Left ventricle myocardium inferior (tissue), 1 donor: ENCODE measurements around the gene PBX3. TPM values are rescaled to one million over a fixed set of nuclear protein-coding genes. Genes with fewer than 3 reads are reported as not detected.
A peak's percentile ranks its signal among the peaks of the same experiment; 100 is the strongest.

ENCODE experiments used
- DNase-seq: peaks from one replicate; pipeline ENCODE4 v3.0.0-alpha.2; 2020
- H3K27ac ChIP-seq: fragments of 200-600 bp; replicated peaks from 2 replicates; pipeline ENCODE4 v1.8.0; 2021
- H3K27me3 ChIP-seq: fragments of 200-600 bp; 2 replicates; pipeline ENCODE4 v1.8.0; 2021; ENCODE audit warnings: low read depth
- H3K36me3 ChIP-seq: fragments of 200-600 bp; 2 replicates; pipeline ENCODE4 v1.8.0; 2021
- H3K4me1 ChIP-seq: fragments of 200-600 bp; 2 replicates; pipeline ENCODE4 v1.8.0; 2021
- H3K4me3 ChIP-seq: fragments of 200-600 bp; 2 replicates; pipeline ENCODE4 v1.8.0; 2021; ENCODE audit warnings: mild to moderate bottlenecking, moderate library complexity
- H3K9me3 ChIP-seq: fragments of 200-600 bp; replicated peaks from 2 replicates; pipeline ENCODE4 v1.8.0; 2021
- CTCF ChIP-seq: fragments of 200-600 bp; IDR thresholded peaks from 2 replicates; pipeline ENCODE4 v1.8.0; 2021; ENCODE audit warnings: antibody characterized with exemption, mild to moderate bottlenecking, borderline replicate concordance
- intact Hi-C: fragments of 100-400 bp; cut with micrococcal nuclease; formaldehyde crosslinking; loops from one replicate; pipeline ENCODE4 v1.11.0; 2022
- total RNA-seq: library from RNA; stranded (reverse); fragmentation: NEBNext Ultra II Directional; extraction: Animal tissue kit (Norgen Biotek cat#: 25700); gene quantifications from one replicate; pipeline ENCODE4 v1.2.1, GENCODE V29; 2021
- donor health status: DM: no; HTN: yes; CAD: no; lungs with severe emphysema.

Gene PBX3
- total RNA-seq, 1 donor from 2014 or later = 44.2 TPM

DNA sequence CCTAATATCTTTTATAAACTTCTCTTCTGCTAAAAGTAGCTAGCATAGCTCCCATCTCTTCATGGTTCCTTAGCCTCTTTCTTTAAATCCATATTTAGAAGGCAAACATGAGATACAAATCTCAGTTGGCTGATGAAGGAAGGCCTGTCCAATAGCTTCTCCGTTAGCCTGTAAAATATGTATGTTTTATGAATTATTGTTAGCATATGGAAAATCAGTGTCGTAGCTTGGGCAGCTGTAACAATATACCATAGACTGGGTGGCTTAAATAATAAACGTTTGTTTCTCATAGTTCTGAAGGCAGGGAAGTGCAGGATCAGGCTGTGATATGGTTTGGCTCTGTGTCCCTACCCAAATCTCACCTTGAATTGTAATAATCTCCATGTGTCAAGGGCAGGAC lies 63.8 kb downstream of the PBX3 start:
- Histone ChIP-seq H3K9me3 (no peaks in the 10 kb centered on the region), H3K36me3 (no peaks in the 10 kb centered on the region), H3K27me3 (no peaks in the 10 kb centered on the region), H3K4me1 (no peaks in the 10 kb centered on the region), H3K27ac (no peak overlapping the region), H3K4me3 (no peak overlapping the region)
- intact Hi-C loops = loop anchor here (10.0 kb wide), 1 partner anchor 46 kb away; no protein-coding TSS in a partner anchor
- no peak for DNase-seq
- TF ChIP-seq CTCF = no peak

DNA sequence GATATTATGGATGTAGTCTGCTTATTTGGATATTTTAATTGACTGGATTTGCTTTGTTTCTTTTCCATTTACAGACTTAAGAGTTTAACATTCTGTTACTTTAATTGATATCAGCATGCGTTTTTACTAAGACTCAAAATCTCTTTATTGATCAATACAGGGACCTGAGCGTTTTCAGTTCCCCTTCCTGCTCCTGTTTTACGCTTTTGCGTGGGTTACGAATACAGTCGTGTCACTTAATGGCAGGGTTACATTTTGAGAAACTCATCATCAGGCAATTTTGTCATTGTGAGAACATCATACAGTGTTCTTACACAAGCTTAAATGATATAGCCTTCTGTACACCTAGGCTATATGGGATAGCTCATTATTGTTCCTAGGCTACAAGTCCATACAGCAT lies 65.2 kb downstream of the PBX3 start:
- Histone ChIP-seq H3K4me1 (no peaks in the 10 kb centered on the region), H3K27me3 (no peaks in the 10 kb centered on the region), H3K9me3 (no peaks in the 10 kb centered on the region), H3K4me3 (no peak overlapping the region), H3K27ac (no peak overlapping the region), H3K36me3 (no peaks in the 10 kb centered on the region)
- intact Hi-C loops = loop anchor here (10.0 kb wide), 1 partner anchor 48 kb away; no protein-coding TSS in a partner anchor
- DNase-seq = no peak
- no peak for TF ChIP-seq CTCF

GRCh38 chr9:125815568-125815967 lies 68.4 kb downstream of the PBX3 start:
- Histone ChIP-seq H3K27ac (no peak overlapping the region), H3K4me1 (peaks cover 9% of the 10 kb centered on the region), H3K36me3 (no peaks in the 10 kb centered on the region), H3K27me3 (no peaks in the 10 kb centered on the region), H3K4me3 (no peak overlapping the region), H3K9me3 (no peaks in the 10 kb centered on the region)
- intact Hi-C loops = loop anchor here (10.0 kb wide), 1 partner anchor 51 kb away; no protein-coding TSS in a partner anchor
- DNase-seq = no peak
- no peak for TF ChIP-seq CTCF

DNA sequence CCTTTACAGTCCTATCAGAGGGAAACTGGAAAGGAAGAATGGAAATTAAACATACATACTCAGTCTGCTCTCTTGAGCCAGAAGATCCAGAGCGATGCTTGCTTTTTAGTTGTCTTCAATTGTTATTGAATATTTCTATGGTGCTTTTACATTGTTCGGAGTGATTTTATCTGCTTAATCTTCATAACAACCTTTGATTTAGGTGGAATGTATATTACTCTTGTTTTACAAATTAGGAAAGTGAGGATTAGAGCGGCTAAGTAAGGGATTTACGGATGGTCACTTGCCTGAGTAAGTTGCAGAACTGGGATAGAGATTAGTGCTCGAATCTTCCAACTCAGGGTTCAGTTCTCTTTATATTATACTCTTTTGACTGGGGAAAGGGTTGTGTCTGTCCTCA lies 69.1 kb downstream of the PBX3 start:
- DNase-seq = no peak
- Histone ChIP-seq H3K9me3 (no peaks in the 10 kb centered on the region), H3K4me1 (peaks cover 9% of the 10 kb centered on the region), H3K27me3 (no peaks in the 10 kb centered on the region), H3K4me3 (no peak overlapping the region), H3K27ac (no peak overlapping the region), H3K36me3 (no peaks in the 10 kb centered on the region)
- no peak for TF ChIP-seq CTCF
- intact Hi-C loops = loop anchor here (10.0 kb wide), 1 partner anchor 52 kb away; no protein-coding TSS in a partner anchor

DNA sequence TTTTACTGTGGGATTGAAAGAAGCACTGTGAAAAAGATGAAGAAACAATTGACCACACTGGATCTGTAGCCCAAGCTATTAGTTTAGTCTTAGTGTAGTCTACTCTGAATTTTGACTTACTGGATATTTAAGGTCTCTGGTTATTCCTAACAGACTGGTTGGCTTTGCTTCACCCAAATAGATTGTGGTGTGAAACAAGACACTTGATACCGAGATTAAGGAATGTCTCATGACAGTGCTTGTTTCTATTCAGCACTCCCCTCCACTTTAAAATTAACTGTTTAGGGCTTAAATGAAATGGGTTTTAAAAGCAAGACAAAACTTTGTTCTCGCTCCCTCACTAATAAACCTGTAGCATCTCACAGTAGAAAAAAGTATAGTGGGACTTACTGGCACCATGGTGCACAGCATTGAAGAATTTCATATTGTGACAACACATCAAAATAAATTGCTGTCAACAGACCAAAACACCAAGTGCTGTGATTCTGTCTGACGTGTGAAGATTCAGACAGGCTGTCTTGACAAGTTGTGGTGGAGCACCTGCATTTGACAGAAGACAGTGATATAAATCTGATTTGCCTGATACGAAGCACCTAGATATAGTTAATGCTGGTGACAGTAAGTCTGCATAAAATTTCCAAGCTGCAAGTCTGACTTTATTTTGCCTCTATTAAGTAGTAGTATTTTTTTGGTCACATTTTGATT lies 73.1 kb downstream of the PBX3 start:
- no peaks in the 10 kb centered on the region for H3K36me3 ChIP-seq
- intact Hi-C loops = no loop called here
- no peaks in the 10 kb centered on the region for H3K9me3 ChIP-seq
- H3K27ac ChIP-seq = peak overlapping the region; percentile 58
- DNase-seq = no peak
- no peaks in the 10 kb centered on the region for H3K27me3 ChIP-seq
- no peak for TF ChIP-seq CTCF
- H3K4me3 ChIP-seq = peak overlapping the region; percentile 39
- peaks cover 32% of the 10 kb centered on the region for H3K4me1 ChIP-seq
